Measurements from ENCODE around the gene IRF1. TPM values are rescaled to one million over a fixed set of nuclear protein-coding genes. Genes with fewer than 3 reads are reported as not detected.

IRF1 gene
- total RNA-seq, 1 donor: 24.6 TPM

DNA sequence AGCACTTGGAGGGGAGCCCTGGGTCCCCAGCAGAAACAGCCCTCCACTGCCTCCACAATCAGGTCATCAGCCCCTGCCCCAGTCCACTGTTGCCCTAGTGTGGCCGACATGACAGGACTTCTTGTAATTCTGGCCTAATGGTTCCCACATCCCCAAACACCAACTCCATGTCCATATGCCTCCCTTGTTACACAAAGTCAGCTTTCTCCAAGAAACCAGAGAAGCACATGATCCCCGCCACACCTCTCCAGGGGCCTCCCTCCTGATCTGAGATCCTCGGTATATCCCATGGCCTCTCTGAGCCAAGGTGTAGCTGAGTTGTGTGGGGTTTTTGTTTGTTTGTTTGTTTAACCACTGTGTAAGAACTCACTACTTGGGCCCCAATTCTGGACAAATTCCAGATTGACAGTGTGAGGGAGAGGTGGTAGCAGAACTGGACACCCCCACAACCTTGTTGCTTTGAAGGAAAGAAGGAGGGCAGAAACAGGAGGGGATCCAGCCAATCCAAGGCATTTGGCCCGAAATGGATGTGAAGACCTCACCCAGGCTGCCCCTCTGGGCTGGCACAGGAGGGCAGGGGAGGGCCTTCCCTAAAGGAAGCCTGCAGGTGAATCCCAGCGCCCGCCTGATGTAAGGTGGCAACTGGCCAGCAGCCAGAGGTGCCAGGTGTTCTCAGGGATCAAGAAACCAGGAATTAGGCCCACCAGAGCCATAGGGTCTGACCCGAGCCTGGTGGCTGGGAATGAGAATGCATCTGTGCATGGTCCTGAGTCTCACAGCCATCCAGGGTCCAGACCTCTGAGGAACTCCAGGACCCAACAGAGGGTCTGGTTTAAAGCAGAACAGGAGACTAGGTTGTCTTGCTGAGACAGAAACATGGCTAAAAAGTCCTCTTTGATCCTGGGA, 13.4 kb downstream of the IRF1 start:
- TF ChIP-seq, protein P1, sequence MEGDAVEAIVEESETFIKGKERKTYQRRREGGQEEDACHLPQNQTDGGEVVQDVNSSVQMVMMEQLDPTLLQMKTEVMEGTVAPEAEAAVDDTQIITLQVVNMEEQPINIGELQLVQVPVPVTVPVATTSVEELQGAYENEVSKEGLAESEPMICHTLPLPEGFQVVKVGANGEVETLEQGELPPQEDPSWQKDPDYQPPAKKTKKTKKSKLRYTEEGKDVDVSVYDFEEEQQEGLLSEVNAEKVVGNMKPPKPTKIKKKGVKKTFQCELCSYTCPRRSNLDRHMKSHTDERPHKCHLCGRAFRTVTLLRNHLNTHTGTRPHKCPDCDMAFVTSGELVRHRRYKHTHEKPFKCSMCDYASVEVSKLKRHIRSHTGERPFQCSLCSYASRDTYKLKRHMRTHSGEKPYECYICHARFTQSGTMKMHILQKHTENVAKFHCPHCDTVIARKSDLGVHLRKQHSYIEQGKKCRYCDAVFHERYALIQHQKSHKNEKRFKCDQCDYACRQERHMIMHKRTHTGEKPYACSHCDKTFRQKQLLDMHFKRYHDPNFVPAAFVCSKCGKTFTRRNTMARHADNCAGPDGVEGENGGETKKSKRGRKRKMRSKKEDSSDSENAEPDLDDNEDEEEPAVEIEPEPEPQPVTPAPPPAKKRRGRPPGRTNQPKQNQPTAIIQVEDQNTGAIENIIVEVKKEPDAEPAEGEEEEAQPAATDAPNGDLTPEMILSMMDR (IDR thresholded peaks at IDR 0.05; ENCODE audit: insufficient read depth, low read length): peak; percentile 7
- H3K4me3 ChIP-seq (ENCODE audit: low read depth, low read length): no peak overlapping the region
- no peak for DNase-seq (ENCODE audit: low read depth)

DNA sequence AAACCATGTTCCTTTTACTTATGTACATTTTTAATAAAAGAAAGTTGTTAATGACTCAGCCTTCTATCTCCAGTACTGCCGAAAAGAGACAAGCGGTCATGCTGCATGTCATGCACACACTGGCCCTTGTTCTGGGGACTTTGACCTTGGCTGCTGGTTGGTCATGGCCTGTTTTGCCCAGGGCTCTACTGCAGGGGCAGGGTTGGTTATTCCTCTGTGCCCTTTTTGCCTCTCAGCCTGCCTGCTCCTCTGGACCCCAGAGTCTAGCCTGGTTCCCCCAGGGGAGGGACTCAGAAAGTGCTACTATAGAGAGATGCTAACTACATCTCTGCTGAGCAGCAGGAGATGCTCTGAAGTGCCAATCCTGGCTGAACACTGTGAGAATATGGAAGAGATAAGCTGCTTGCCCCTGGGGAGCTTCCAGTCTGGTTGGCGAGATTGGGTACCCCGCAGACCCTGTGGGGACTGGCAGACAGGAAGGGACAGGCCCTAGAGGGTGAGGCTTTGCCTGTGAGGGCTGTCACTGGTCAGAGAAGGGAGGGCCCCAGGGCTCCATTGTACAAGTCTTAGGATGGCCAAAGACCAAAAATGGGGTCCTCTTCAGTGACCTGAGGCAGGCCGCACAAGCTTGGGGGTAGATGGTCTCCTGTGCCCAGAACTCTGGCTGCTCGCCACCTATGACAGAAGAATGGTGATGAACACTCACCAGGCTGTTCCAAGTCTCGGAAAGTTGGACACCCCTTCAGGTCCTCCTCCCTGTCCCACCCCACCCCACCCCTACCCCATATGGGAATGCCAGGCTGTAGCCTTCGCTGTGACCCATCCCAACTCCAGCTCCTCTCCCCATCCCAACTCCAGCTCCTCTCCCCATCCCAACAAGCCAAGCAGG, 14.3 kb downstream of the IRF1 start:
- H3K4me3 ChIP-seq (ENCODE audit: low read depth, low read length): no peak overlapping the region
- TF ChIP-seq, protein P1 (IDR thresholded peaks at IDR 0.05; ENCODE audit: insufficient read depth, low read length): no peak
- no peak for DNase-seq (ENCODE audit: low read depth)

DNA sequence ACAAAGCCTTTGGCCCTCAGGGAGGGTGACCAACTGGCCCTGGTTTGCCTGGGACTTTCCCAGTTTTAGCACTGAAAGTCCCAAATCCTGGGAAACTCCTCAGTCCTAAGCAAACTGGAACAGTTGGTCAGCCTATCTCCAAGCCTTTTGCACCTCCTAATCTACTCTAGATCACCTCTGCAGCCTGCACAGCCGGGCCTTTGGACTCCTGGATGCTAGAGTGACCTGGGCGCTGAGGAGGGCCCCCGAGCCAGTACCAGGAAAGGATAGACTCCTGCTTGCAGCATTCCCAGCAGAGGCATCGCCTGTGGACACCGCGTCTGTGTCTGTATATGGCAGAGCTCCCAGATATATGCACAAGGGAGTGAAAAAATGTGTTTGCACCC, 15.1 kb downstream of the IRF1 start:
- DNase-seq (ENCODE audit: low read depth): no peak
- TF ChIP-seq, protein P1 (IDR thresholded peaks at IDR 0.05; ENCODE audit: insufficient read depth, low read length): no peak

DNA sequence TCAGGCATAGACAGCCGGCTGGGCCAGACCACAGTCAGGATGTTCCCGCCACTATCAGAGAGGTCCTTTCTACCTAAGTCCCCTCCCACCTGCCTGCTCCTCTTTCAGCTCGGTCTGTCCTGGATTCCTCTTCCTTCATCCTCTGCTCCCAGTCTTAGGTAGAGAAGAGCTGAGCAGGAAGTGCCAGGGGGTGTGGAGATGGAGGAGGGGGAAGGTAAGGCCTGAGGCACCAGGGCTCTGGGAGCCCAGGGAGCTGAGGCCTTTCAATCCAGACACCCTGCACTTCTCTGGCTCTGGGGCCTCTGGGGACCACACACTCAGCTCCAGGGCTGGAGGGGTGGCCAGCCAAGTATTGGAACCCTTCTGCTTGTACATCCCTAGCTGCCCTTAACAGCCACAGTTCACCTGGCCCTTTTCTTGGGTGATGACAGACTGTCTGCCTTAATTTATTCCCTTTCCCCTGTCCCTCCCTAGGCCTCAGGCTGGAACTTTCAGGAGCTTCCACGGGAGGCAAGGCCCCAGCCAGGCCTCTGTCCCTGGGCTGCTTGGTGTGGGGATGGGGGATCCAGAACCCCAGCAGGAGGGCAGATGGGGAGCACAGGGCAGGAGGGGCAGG, 15.6 kb downstream of the IRF1 start:
- no peak overlapping the region for H3K4me3 ChIP-seq (ENCODE audit: low read depth, low read length)
- TF ChIP-seq, protein P1 (IDR thresholded peaks at IDR 0.05; ENCODE audit: insufficient read depth, low read length): no peak
- no peak for DNase-seq (ENCODE audit: low read depth)

More for the DNA sequence above, 15.1 kb downstream of the IRF1 start:
- H3K4me3 ChIP-seq (ENCODE audit: low read depth, low read length): no peak overlapping the region

DNA sequence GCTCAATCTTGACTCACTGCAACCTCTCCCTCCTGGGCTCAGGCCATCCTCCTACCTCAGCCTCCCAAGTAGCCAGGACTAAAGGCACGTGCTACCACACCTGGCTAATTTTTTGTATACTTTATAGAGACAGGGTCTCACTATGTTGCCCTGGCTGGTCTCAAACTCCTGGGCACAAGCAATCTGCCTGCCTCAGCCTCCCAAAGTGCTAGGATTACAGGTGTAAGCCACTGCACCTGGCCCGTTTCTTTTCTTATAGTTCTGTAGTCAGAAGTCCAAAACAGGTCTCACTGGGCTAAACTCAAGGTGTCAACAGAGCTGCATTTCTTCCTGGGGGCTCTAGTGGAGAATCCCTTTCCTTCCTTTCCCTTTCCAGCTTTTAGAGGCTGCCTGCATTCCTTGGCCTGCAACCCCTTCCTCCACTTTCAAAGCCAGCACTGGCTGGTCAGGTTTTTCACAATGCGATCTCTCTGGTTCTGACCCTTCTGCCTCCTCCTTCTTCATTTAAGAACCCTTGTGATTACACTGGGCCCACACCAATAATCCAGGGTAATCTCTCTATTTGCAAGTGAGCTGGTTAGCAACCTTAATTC, 16.3 kb downstream of the IRF1 start:
- no peak for DNase-seq (ENCODE audit: low read depth)
- H3K4me3 ChIP-seq (ENCODE audit: low read depth, low read length): no peak overlapping the region
- TF ChIP-seq, protein P1 (IDR thresholded peaks at IDR 0.05; ENCODE audit: insufficient read depth, low read length): no peak

DNA sequence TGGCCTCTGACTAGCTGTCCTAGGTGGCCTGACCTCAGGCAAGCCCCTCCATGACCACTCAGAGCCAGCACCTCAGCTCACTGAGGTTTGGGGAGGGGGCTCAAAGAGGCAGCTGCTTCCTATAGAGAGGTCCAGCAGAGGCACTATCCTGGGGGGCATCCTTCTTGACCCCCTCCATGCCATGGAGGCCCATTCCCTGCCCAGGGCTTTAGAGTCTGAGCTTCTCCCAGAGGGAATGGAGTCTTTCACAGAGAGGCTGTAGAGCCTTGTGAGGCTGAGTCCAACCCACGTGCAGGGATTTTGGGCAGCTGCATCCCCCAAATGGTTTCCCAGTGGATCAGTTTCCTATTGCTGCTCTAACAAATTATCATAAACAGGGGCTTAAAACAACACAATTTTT, 16.9 kb downstream of the IRF1 start:
- H3K4me3 ChIP-seq (ENCODE audit: low read depth, low read length): no peak overlapping the region
- TF ChIP-seq, protein P1 (IDR thresholded peaks at IDR 0.05; ENCODE audit: insufficient read depth, low read length): no peak
- no peak for DNase-seq (ENCODE audit: low read depth)
